ENCODE measurements around the gene GRK1. TPM values are rescaled to one million over a fixed set of nuclear protein-coding genes. Genes with fewer than 3 reads are reported as not detected.
A peak's percentile ranks its signal among the peaks of the same experiment; 100 is the strongest.

GRK1 gene
- total and polyA plus RNA-seq, 2 of the 13 experiments (the other 11 are each of a cell fraction or from before 2014, with no cell fraction given), result 0.07 to 0.12 TPM

- no peak for TF ChIP-seq BATF2 (CRISPR knock-in tag; IDR thresholded peaks at IDR 0.05)
- no peak for TF ChIP-seq PHF21A (CRISPR knock-in tag; IDR thresholded peaks at IDR 0.05)
- TF ChIP-seq GPBP1L1 (CRISPR knock-in tag; IDR thresholded peaks at IDR 0.05), result no peak
- no peak for TF ChIP-seq ARNTL (CRISPR knock-in tag; IDR thresholded peaks at IDR 0.05)
- no peak for TF ChIP-seq ZNF780A (CRISPR knock-in tag; IDR thresholded peaks at IDR 0.05)
- no peak for TF ChIP-seq ZNF362 (CRISPR knock-in tag; IDR thresholded peaks at IDR 0.05; ENCODE audit: borderline replicate concordance)
- 0 out of 2 replicates have a peak, but pooled peaks have one; percentile 35 for TF ChIP-seq ZNF557 (CRISPR knock-in tag; IDR thresholded peaks at IDR 0.05)
- no peak for TF ChIP-seq ZNF792 (CRISPR knock-in tag; IDR thresholded peaks at IDR 0.05)
- no peak for TF ChIP-seq ZNF460 (CRISPR knock-in tag; IDR thresholded peaks at IDR 0.05; ENCODE audit: borderline replicate concordance)
- no peak for TF ChIP-seq ZNF160 (CRISPR knock-in tag; IDR thresholded peaks at IDR 0.05)
- TF ChIP-seq GFI1 (CRISPR knock-in tag; IDR thresholded peaks at IDR 0.05; ENCODE audit: borderline replicate concordance), result no peak
- TF ChIP-seq ZNF597 (CRISPR knock-in tag; IDR thresholded peaks at IDR 0.05), result 0 out of 2 replicates have a peak, but pooled peaks have one; percentile 18
- no peak for TF ChIP-seq TCF7L2 (IDR thresholded peaks at IDR 0.05; ENCODE audit: low read depth, low read length)
- 0 out of 2 replicates have a peak, but pooled peaks have one; percentile 27 for TF ChIP-seq ISL2 (CRISPR knock-in tag; IDR thresholded peaks at IDR 0.05)
- TF ChIP-seq ZNF510 (CRISPR knock-in tag; IDR thresholded peaks at IDR 0.05; ENCODE audit: low read depth), result no peak
- TF ChIP-seq CENPT (CRISPR knock-in tag; IDR thresholded peaks at IDR 0.05; ENCODE audit: low read depth), result no peak
- TF ChIP-seq ZSCAN20 (CRISPR knock-in tag; IDR thresholded peaks at IDR 0.05; ENCODE audit: borderline replicate concordance), result no peak
- no peak for TF ChIP-seq ZNF333 (CRISPR knock-in tag; IDR thresholded peaks at IDR 0.05; ENCODE audit: borderline replicate concordance)
- no peak for TF ChIP-seq SNAPC5 (CRISPR knock-in tag; IDR thresholded peaks at IDR 0.05; ENCODE audit: borderline replicate concordance)
- TF ChIP-seq MAF1 (CRISPR knock-in tag; IDR thresholded peaks at IDR 0.05; ENCODE audit: borderline replicate concordance), result no peak
- TF ChIP-seq HNF4G (IDR thresholded peaks at IDR 0.05; ENCODE audit: borderline replicate concordance, low read depth, low read length), result no peak
- no peak for TF ChIP-seq HNF4G (CRISPR knock-in tag; IDR thresholded peaks at IDR 0.05; ENCODE audit: borderline replicate concordance, low read depth)
- TF ChIP-seq JUND (CRISPR knock-in tag; IDR thresholded peaks at IDR 0.05), result no peak
- no peak for TF ChIP-seq ZNF251 (CRISPR knock-in tag; IDR thresholded peaks at IDR 0.05)
- no peak for TF ChIP-seq NONO (IDR thresholded peaks at IDR 0.05)
- no peak for TF ChIP-seq NONO (CRISPR knock-in tag; conservative IDR thresholded peaks at IDR 0.05)
- no peak for TF ChIP-seq CCAR2 (optimal IDR thresholded peaks at IDR 0.05; ENCODE audit: low read depth, low read length)
- TF ChIP-seq SOX13 (IDR thresholded peaks at IDR 0.05), result no peak
- TF ChIP-seq SOX13 (CRISPR knock-in tag; conservative IDR thresholded peaks at IDR 0.05 in 1 of 2, IDR thresholded peaks at IDR 0.05 in 1 of 2), result no peak
Observed at GRCh38 chr13:113724780-113725315, 57.8 kb downstream of the GRK1 start (continued).

Measured in HepG2 (cell line).